Gastrocnemius medialis (tissue), 4 donors: Measurements from ENCODE around the gene MYOCD.

ENCODE experiments used
- CTCF ChIP-seq, 5 experiments: fragments of 450-650 bp in 3 of 5; fragments of 200-600 bp in 2 of 5; sonication (generic) in 2 of 5; IDR thresholded peaks in 4 of 5; conservative IDR thresholded peaks in 1 of 5; 1 replicate in 4 of 5; 2 replicates in 1 of 5; pipeline ENCODE4 v1.5.1; 2016 to 2019; ENCODE audit warnings: antibody characterized with exemption in 5 of 5, mild to moderate bottlenecking in 3 of 5, moderate library complexity in 3 of 5
- POLR2A ChIP-seq, 2 donors: fragments of 450-650 bp; IDR thresholded peaks; one replicate each; pipeline ENCODE4 v1.6.1; 2017; ENCODE audit warnings: antibody characterized with exemption in 2 of 2, mild to moderate bottlenecking in 2 of 2, moderate library complexity in 2 of 2

GRCh38 chr17:12712941-12713340 lies 47.3 kb downstream of the MYOCD start:
- TF ChIP-seq CTCF (IDR thresholded peaks at IDR 0.05 in 4 of 5, conservative IDR thresholded peaks at IDR 0.05 in 1 of 5): no peak
- no peak for TF ChIP-seq POLR2A (IDR thresholded peaks at IDR 0.05)
